ENCODE measurements around the gene ARMH3. TPM values are rescaled to one million over a fixed set of nuclear protein-coding genes. Genes with fewer than 3 reads are reported as not detected.

The ARMH3 gene
- total RNA-seq, 3 donors from 2014 or later: 18.4 to 27.4 (median 22.4) TPM

- no peaks in the 10 kb centered on the region for H3K4me1 ChIP-seq
- no peaks in the 10 kb centered on the region for H3K9me3 ChIP-seq
- H3K27me3 ChIP-seq: no peaks in the 10 kb centered on the region
- H3K4me3 ChIP-seq: no peak overlapping the region
- DNase-seq (ENCODE audit: low spot score in 2 of 2): no peak
- H3K36me3 ChIP-seq: no peaks in the 10 kb centered on the region
- no peak overlapping the region for H3K27ac ChIP-seq
- no peak for TF ChIP-seq POLR2AphosphoS5 (IDR thresholded peaks at IDR 0.05)
- no peak for TF ChIP-seq CTCF (IDR thresholded peaks at IDR 0.05)
- no peak for TF ChIP-seq POLR2A (IDR thresholded peaks at IDR 0.05)
- intact Hi-C loops (cut with DNase I; ENCODE audit: low total_unique reads): no loop called here
Measured at GRCh38 chr10:101832325-101832771, 223.6 kb downstream of the ARMH3 start.

- DNase-seq (ENCODE audit: low spot score in 2 of 2): no peak
- Histone ChIP-seq H3K27me3 (no peaks in the 10 kb centered on the region), H3K4me3 (peak overlapping the region; percentile 41 to 78 (median 62)), H3K36me3 (no peaks in the 10 kb centered on the region), H3K27ac (peak overlapping the region; percentile 74 to 82), H3K9me3 (no peaks in the 10 kb centered on the region), H3K4me1 (no peaks in the 10 kb centered on the region)
- TF ChIP-seq POLR2AphosphoS5 (IDR thresholded peaks at IDR 0.05): no peak
- no peak for TF ChIP-seq CTCF (IDR thresholded peaks at IDR 0.05)
- no peak for TF ChIP-seq POLR2A (IDR thresholded peaks at IDR 0.05)
- intact Hi-C loops (cut with DNase I; ENCODE audit: low total_unique reads): no loop called here
Measured at GRCh38 chr10:101831169-101831811, 224.7 kb downstream of the ARMH3 start.

- intact Hi-C loops (cut with DNase I; ENCODE audit: low total_unique reads): no loop called here
- H3K9me3 ChIP-seq: no peaks in the 10 kb centered on the region
- no peaks in the 10 kb centered on the region for H3K27me3 ChIP-seq
- H3K27ac ChIP-seq: peak overlapping the region; percentile 74 to 82
- no peaks in the 10 kb centered on the region for H3K4me1 ChIP-seq
- peak overlapping the region; percentile 41 to 78 (median 62) for H3K4me3 ChIP-seq
- H3K36me3 ChIP-seq: no peaks in the 10 kb centered on the region
- peak in 1 of 3 donors; percentile 31 for TF ChIP-seq POLR2AphosphoS5 (IDR thresholded peaks at IDR 0.05)
- TF ChIP-seq CTCF (IDR thresholded peaks at IDR 0.05): no peak
- peak; percentile 87 to 89 for DNase-seq (ENCODE audit: low spot score in 2 of 2)
Measured at GRCh38 chr10:101830322-101831168, 225.4 kb downstream of the ARMH3 start.

- TF ChIP-seq CTCF (IDR thresholded peaks at IDR 0.05): no peak
- TF ChIP-seq POLR2A (IDR thresholded peaks at IDR 0.05): no peak
- TF ChIP-seq POLR2AphosphoS5 (IDR thresholded peaks at IDR 0.05): no peak
- H3K27me3 ChIP-seq: no peaks in the 10 kb centered on the region
- no peaks in the 10 kb centered on the region for H3K9me3 ChIP-seq
- H3K4me3 ChIP-seq: peak overlapping the region; percentile 41 to 78 (median 62)
- no peaks in the 10 kb centered on the region for H3K36me3 ChIP-seq
- intact Hi-C loops (cut with DNase I; ENCODE audit: low total_unique reads): no loop called here
- no peaks in the 10 kb centered on the region for H3K4me1 ChIP-seq
- DNase-seq (ENCODE audit: low spot score in 2 of 2): peak; percentile 51 to 64
- H3K27ac ChIP-seq: peak overlapping the region; percentile 70 to 82
Measured at GRCh38 chr10:101829561-101830315, 226.2 kb downstream of the ARMH3 start.

Measured in breast epithelium (tissue), 4 donors.